H9 (cell line): ENCODE results near the gene ITPRIPL1. TPM values are rescaled to one million over a fixed set of nuclear protein-coding genes. Genes with fewer than 3 reads are reported as not detected.
A peak's percentile ranks its signal among the peaks of the same experiment; 100 is the strongest.

Experiments
- DNase-seq: peaks from one replicate; pipeline ENCODE4 v3.0.0-alpha.2; 2017
- H2AFZ ChIP-seq: one replicate; pipeline ENCODE4 v1.6.1; 2013; ENCODE audit warnings: mild to moderate bottlenecking, low read length, control low read depth, moderate library complexity
- H2AK5ac ChIP-seq: 2 replicates; pipeline ENCODE4 v1.6.1; 2013; ENCODE audit warnings: low read length, control low read depth, mixed read lengths; ENCODE audit not compliant: insufficient read length
- H2BK120ac ChIP-seq: one replicate; pipeline ENCODE4 v1.6.1; 2013; ENCODE audit warnings: low read depth, mild to moderate bottlenecking, low read length, control low read depth, inconsistent platforms; ENCODE audit not compliant: poor library complexity, severe bottlenecking
- H2BK12ac ChIP-seq: 2 replicates; pipeline ENCODE4 v1.6.1; 2013; ENCODE audit warnings: low read length, control low read depth, mixed read lengths, low read depth; ENCODE audit not compliant: insufficient read length
- H2BK15ac ChIP-seq: 2 replicates; pipeline ENCODE4 v1.6.1; 2013; ENCODE audit warnings: low read depth, low read length, control low read depth
- H2BK20ac ChIP-seq: one replicate; pipeline ENCODE4 v1.6.1; 2013; ENCODE audit warnings: low read depth, mild to moderate bottlenecking, low read length, control low read depth, inconsistent platforms; ENCODE audit not compliant: poor library complexity, severe bottlenecking
- H2BK5ac ChIP-seq: 2 replicates; pipeline ENCODE4 v1.6.1; 2013; ENCODE audit warnings: low read length, control low read depth, mixed read lengths; ENCODE audit not compliant: insufficient read length
- H3K14ac ChIP-seq: 2 replicates; pipeline ENCODE4 v1.6.1; 2013; ENCODE audit warnings: low read length, control low read depth; ENCODE audit not compliant: insufficient read depth
- H3K18ac ChIP-seq: 2 replicates; pipeline ENCODE4 v1.6.1; 2013; ENCODE audit warnings: low read depth, mild to moderate bottlenecking, mixed read lengths, low read length, control low read depth; ENCODE audit not compliant: insufficient read length
- H3K23ac ChIP-seq: 2 replicates; pipeline ENCODE4 v1.6.1; 2013; ENCODE audit warnings: low read length, control low read depth, mixed read lengths, low read depth; ENCODE audit not compliant: insufficient read length
- H3K23me2 ChIP-seq: 2 replicates; pipeline ENCODE4 v1.6.1; 2013; ENCODE audit warnings: low read depth, mild to moderate bottlenecking, mixed read lengths, low read length, control low read depth; ENCODE audit not compliant: insufficient read length, poor library complexity, severe bottlenecking
- H3K27ac ChIP-seq: 2 replicates; pipeline ENCODE4 v1.5.1; 2013; ENCODE audit warnings: low read length, control low read depth, mixed read lengths, low read depth; ENCODE audit not compliant: insufficient read length
- H3K27me3 ChIP-seq: 2 replicates; pipeline ENCODE4 v1.6.1; 2013; ENCODE audit warnings: low read length, control low read depth, inconsistent platforms; ENCODE audit not compliant: insufficient read depth
- H3K4ac ChIP-seq: 2 replicates; pipeline ENCODE4 v1.6.1; 2013; ENCODE audit warnings: low read depth, mild to moderate bottlenecking, control low read depth, inconsistent platforms, low read length, moderate library complexity
- H3K4me1 ChIP-seq: 2 replicates; pipeline ENCODE4 v1.6.1; 2013; ENCODE audit warnings: low read length, control low read depth, inconsistent platforms; ENCODE audit not compliant: insufficient read depth
- H3K4me2 ChIP-seq: 2 replicates; pipeline ENCODE4 v1.6.1; 2013; ENCODE audit warnings: low read length, control low read depth, mixed read lengths; ENCODE audit not compliant: insufficient read length, insufficient read depth
- H3K56ac ChIP-seq: 2 replicates; pipeline ENCODE4 v1.6.1; 2013; ENCODE audit warnings: low read depth, mild to moderate bottlenecking, mixed read lengths, low read length, control low read depth; ENCODE audit not compliant: insufficient read length
- H3K79me1 ChIP-seq: 2 replicates; pipeline ENCODE4 v1.6.1; 2013; ENCODE audit warnings: low read depth, mild to moderate bottlenecking, moderate library complexity, low read length, control low read depth, inconsistent platforms; ENCODE audit not compliant: insufficient read depth, poor library complexity, severe bottlenecking
- H3K79me2 ChIP-seq: 2 replicates; pipeline ENCODE4 v1.6.1; 2013; ENCODE audit warnings: low read length, control low read depth, inconsistent platforms; ENCODE audit not compliant: insufficient read depth
- H3K9ac ChIP-seq: 2 replicates; pipeline ENCODE4 v1.6.1; 2013; ENCODE audit warnings: low read length, control low read depth, mixed read lengths; ENCODE audit not compliant: insufficient read length; ENCODE audit errors: extremely low read depth
- H3K9me3 ChIP-seq: one replicate; pipeline ENCODE4 v1.6.1; 2013; ENCODE audit warnings: low read depth, low read length, inconsistent platforms; ENCODE audit not compliant: control insufficient read depth
- H3T11ph ChIP-seq: one replicate; pipeline ENCODE4 v1.6.1; 2013; ENCODE audit warnings: mild to moderate bottlenecking, low read length, control low read depth, inconsistent platforms
- H4K20me1 ChIP-seq: one replicate; pipeline ENCODE4 v1.6.1; 2013; ENCODE audit not compliant: control insufficient read depth, insufficient read length, insufficient read depth
- H4K5ac ChIP-seq: 2 replicates; pipeline ENCODE4 v1.6.1; 2013; ENCODE audit warnings: low read depth, mild to moderate bottlenecking, mixed read lengths, low read length, control low read depth; ENCODE audit not compliant: insufficient read length
- H4K8ac ChIP-seq: replicated peaks from 2 replicates; pipeline ENCODE4 v1.6.1; 2013; ENCODE audit warnings: low read length, control low read depth, mixed read lengths, low read depth; ENCODE audit not compliant: insufficient read length
- H4K91ac ChIP-seq: 2 replicates; pipeline ENCODE4 v1.6.1; 2013; ENCODE audit warnings: low read depth, mild to moderate bottlenecking, moderate library complexity, mixed read lengths, low read length, control low read depth; ENCODE audit not compliant: insufficient read length
- H3K27ac Mint-ChIP-seq, 3 experiments: 2 replicates in 2 of 3; 3 replicates in 1 of 3; pipeline ENCODE4 v1.8.0; 2020 to 2021; ENCODE audit warnings: mixed read lengths in 3 of 3, mild to moderate bottlenecking in 1 of 3, moderate library complexity in 1 of 3
- H3K27me3 Mint-ChIP-seq: 2 replicates; pipeline ENCODE4 v1.8.0; 2021; ENCODE audit warnings: low read depth, mild to moderate bottlenecking, moderate library complexity, mixed read lengths
- H3K36me3 Mint-ChIP-seq, 3 experiments: 2 replicates in 2 of 3; 3 replicates in 1 of 3; pipeline ENCODE4 v1.8.0; 2020 to 2021; ENCODE audit warnings: low read depth in 3 of 3, mixed read lengths in 3 of 3; ENCODE audit not compliant: insufficient read depth in 1 of 3
- H3K4me1 Mint-ChIP-seq, 2 experiments: 2 replicates each; pipeline ENCODE4 v1.8.0; 2020; ENCODE audit warnings: mixed read lengths in 2 of 2
- H3K4me3 Mint-ChIP-seq, 2 experiments: 2 replicates in 1 of 2; 3 replicates in 1 of 2; pipeline ENCODE4 v1.8.0; 2020 to 2021; ENCODE audit warnings: mild to moderate bottlenecking in 2 of 2, mixed read lengths in 2 of 2, moderate library complexity in 1 of 2
- H3K9me3 Mint-ChIP-seq, 2 experiments: 2 replicates in 1 of 2; 3 replicates in 1 of 2; pipeline ENCODE4 v1.8.0; 2020; ENCODE audit warnings: mild to moderate bottlenecking in 2 of 2, mixed read lengths in 2 of 2, moderate library complexity in 1 of 2
- WGBS: extraction: QIAGEN DNeasy Blood & Tissue Kit; methylation state at CpG from one replicate; pipeline ENCODE4 v1.1.7; 2013; ENCODE audit warnings: missing lambda C conversion rate, low lambda C conversion rate, mixed read lengths; ENCODE audit not compliant: insufficient read length; ENCODE audit errors: extremely low coverage; 5-methylcytosine and 5-hydroxymethylcytosine counted together
- total RNA-seq: library from RNA; stranded (reverse); gene quantifications from 2 replicates; pipeline ENCODE4 v1.2.1, GENCODE V29; 2021
- TF ChIP-seq, protein P1 (sequence below): fragments of 200-600 bp; sonication (generic); conservative IDR thresholded peaks from 3 replicates; pipeline ENCODE4 v1.8.0; 2021; ENCODE audit warnings: antibody characterized with exemption, mild to moderate bottlenecking

The ITPRIPL1 gene
- total RNA-seq, 1 experiment from 2014 or later, result 16.3 TPM

DNA sequence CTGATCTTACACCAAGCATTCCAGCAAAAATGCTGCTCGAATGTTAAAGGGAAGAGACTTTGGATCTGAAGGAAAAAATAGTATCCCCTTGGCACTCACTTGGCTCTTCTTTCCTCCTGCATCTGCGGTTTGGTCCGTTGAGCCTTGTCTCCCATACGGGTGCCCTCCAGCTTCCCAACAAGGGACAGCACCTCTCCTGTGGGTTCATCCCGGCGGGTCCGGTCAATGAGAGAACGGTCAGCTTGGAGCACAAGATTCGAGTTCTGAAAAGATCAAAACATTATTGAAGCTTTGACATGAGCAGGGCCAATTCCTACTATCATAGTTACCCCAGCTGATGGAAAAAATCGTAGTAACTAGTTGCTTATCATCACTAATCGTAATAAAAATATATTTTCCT is 20.5 kb upstream of the ITPRIPL1 start:
- Histone ChIP-seq H3K4me1 (peaks cover 3% of the 10 kb centered on the region; the same call in 1 of the 2 replicates), H3K4ac (no peak overlapping the region), H4K8ac (no peak overlapping the region), H3K79me2 (peaks cover 5% of the 10 kb centered on the region; the same call in 1 of the 2 replicates), H4K5ac (no peak overlapping the region), H3K27ac (no peak overlapping the region), H3K9ac (peak overlapping the region; percentile 75), H2AFZ (no peak overlapping the region), H3K79me1 (no peaks in the 10 kb centered on the region), H3K14ac (no peak overlapping the region), H2BK12ac (no peak overlapping the region), H3K18ac (no peak overlapping the region), H3K23me2 (peaks cover 9% of the 10 kb centered on the region), H3K27me3 (no peaks in the 10 kb centered on the region), H2BK5ac (no peak overlapping the region), H3K4me2 (peak overlapping the region; percentile 70), H3K9me3 (no peaks in the 10 kb centered on the region), H2BK20ac (no peak overlapping the region), H2BK15ac (no peak overlapping the region), H3T11ph (no peak overlapping the region), H3K56ac (no peak overlapping the region), H4K91ac (no peak overlapping the region), H2BK120ac (no peak overlapping the region), H4K20me1 (no peaks in the 10 kb centered on the region), H3K23ac (no peak overlapping the region), H2AK5ac (no peak overlapping the region)
- peak overlapping the region in 2 of 3 experiments; percentile 46 to 86; a peak in 2 of 7 replicates for H3K27ac Mint-ChIP-seq
- peak overlapping the region; percentile 97 to 99 for H3K4me3 Mint-ChIP-seq
- WGBS, result no CpG with 5 or more reads among the region's 11 CpGs
- TF ChIP-seq, protein P1, sequence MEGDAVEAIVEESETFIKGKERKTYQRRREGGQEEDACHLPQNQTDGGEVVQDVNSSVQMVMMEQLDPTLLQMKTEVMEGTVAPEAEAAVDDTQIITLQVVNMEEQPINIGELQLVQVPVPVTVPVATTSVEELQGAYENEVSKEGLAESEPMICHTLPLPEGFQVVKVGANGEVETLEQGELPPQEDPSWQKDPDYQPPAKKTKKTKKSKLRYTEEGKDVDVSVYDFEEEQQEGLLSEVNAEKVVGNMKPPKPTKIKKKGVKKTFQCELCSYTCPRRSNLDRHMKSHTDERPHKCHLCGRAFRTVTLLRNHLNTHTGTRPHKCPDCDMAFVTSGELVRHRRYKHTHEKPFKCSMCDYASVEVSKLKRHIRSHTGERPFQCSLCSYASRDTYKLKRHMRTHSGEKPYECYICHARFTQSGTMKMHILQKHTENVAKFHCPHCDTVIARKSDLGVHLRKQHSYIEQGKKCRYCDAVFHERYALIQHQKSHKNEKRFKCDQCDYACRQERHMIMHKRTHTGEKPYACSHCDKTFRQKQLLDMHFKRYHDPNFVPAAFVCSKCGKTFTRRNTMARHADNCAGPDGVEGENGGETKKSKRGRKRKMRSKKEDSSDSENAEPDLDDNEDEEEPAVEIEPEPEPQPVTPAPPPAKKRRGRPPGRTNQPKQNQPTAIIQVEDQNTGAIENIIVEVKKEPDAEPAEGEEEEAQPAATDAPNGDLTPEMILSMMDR, result no peak
- H3K27me3 Mint-ChIP-seq, result peaks cover 2% of the 10 kb centered on the region; the same call in 1 of the 2 replicates
- H3K9me3 Mint-ChIP-seq, result no peaks in the 10 kb centered on the region; a peak in 1 of 5 replicates
- no peak for DNase-seq
- H3K36me3 Mint-ChIP-seq, result peaks cover 38 to 49% (median 45%) of the 10 kb centered on the region in 3 experiments; a peak in 6 of 7 replicates
- H3K4me1 Mint-ChIP-seq, result peaks cover 19 to 21% of the 10 kb centered on the region in 2 experiments
